B cell (primary cell): ENCODE data around the gene RPS15A. TPM values are rescaled to one million over a fixed set of nuclear protein-coding genes. Genes with fewer than 3 reads are reported as not detected.

ENCODE experiments used
- ATAC-seq: fragments of 200-7000 bp; cut with Tn5 transposase; one replicate; pipeline ENCODE4 v1.10.0; 2021; ENCODE audit warnings: low read depth, mild to moderate bottlenecking, moderate number of reproducible peaks, moderate library complexity
- CTCF ChIA-PET: fragments of 350-600 bp; sonication (Branson Sonifier 250); formaldehyde crosslinking; loops from one replicate; lab custom pipeline; 2021; ENCODE audit warnings: antibody characterized with exemption, inconsistent platforms; lab: Charles Lee
- POLR2A ChIA-PET: fragments of 350-600 bp; sonication (Branson Sonifier 250); formaldehyde crosslinking; loops from one replicate; lab custom pipeline; 2021; ENCODE audit warnings: antibody characterized with exemption; lab: Charles Lee
- DNase-seq: peaks from one replicate; pipeline ENCODE4 v3.0.0; 2013
- H2AFZ ChIP-seq: 2 replicates; pipeline ENCODE4 v1.6.1; 2012; ENCODE audit warnings: mild to moderate bottlenecking, low read depth, low read length; ENCODE audit not compliant: insufficient read depth, poor library complexity, severe bottlenecking
- H3K27ac ChIP-seq, 2 donors: 1 replicate in 1 of 2; 2 replicates in 1 of 2; pipeline ENCODE4 v1.5.1; 2012 to 2013; ENCODE audit warnings: low read length in 2 of 2, mild to moderate bottlenecking in 2 of 2, moderate library complexity in 1 of 2
- H3K27me3 ChIP-seq, 4 experiments: fragments of 200-600 bp in 1 of 4; sonication (generic) in 1 of 4; replicated peaks in 1 of 4; 1 replicate in 2 of 4; 2 replicates in 2 of 4; pipeline versions ENCODE4 v1.6.1 to v1.7.0; 2013 to 2016; ENCODE audit warnings: low read length in 3 of 4, mild to moderate bottlenecking in 2 of 4, mixed read lengths in 1 of 4, moderate library complexity in 1 of 4; ENCODE audit not compliant: insufficient read depth in 4 of 4, control insufficient read depth in 3 of 4; ENCODE audit errors: control extremely low read depth in 1 of 4
- H3K36me3 ChIP-seq, 2 experiments: replicated peaks in 1 of 2; 1 replicate in 1 of 2; 2 replicates in 1 of 2; pipeline versions ENCODE4 v1.6.1 to v1.7.1; 2013; ENCODE audit warnings: low read length in 1 of 2; ENCODE audit not compliant: insufficient read depth in 2 of 2, control insufficient read depth in 1 of 2; ENCODE audit errors: control extremely low read depth in 1 of 2, extremely low read depth in 1 of 2
- H3K4me1 ChIP-seq, 2 donors: fragments of 200-600 bp in 1 of 2; sonication (generic) in 1 of 2; 1 replicate in 1 of 2; 2 replicates in 1 of 2; pipeline versions ENCODE4 v1.5.1 to v1.6.1; 2013 to 2017; ENCODE audit warnings: low read length in 2 of 2; ENCODE audit not compliant: control insufficient read depth in 2 of 2, insufficient read depth in 2 of 2
- H3K4me2 ChIP-seq: replicated peaks from 2 replicates; pipeline ENCODE3; 2012; ENCODE audit warnings: mild to moderate bottlenecking, low read depth, low read length; ENCODE audit not compliant: poor library complexity, severe bottlenecking
- H3K4me3 ChIP-seq, 5 experiments: fragments of 200-600 bp in 1 of 5; sonication (generic) in 1 of 5; 1 replicate in 3 of 5; 2 replicates in 2 of 5; pipeline versions ENCODE4 v1.5.1 to v1.7.0; 2011 to 2016; ENCODE audit warnings: low read length in 4 of 5, mild to moderate bottlenecking in 4 of 5, low read depth in 2 of 5, control low read depth in 1 of 5, moderate library complexity in 1 of 5; ENCODE audit not compliant: insufficient read depth in 1 of 5; ENCODE audit errors: control extremely low read depth in 1 of 5, extremely low read depth in 1 of 5
- H3K79me2 ChIP-seq: fragments of 200-600 bp; sonication (generic); one replicate; pipeline ENCODE4 v1.6.0; 2016; ENCODE audit warnings: low read length; ENCODE audit not compliant: control insufficient read depth, insufficient read depth
- H3K9ac ChIP-seq: fragments of 200-600 bp; sonication (generic); 2 replicates; pipeline ENCODE4 v1.6.1; 2017; ENCODE audit warnings: mild to moderate bottlenecking, low read length, moderate library complexity
- H3K9me3 ChIP-seq, 3 donors: one replicate each; pipeline versions ENCODE4 v1.6.1 to v1.7.1; 2013; ENCODE audit warnings: low read length in 2 of 3; ENCODE audit not compliant: control insufficient read depth in 2 of 3, insufficient read depth in 1 of 3; ENCODE audit errors: control extremely low read depth in 1 of 3
- H4K20me1 ChIP-seq: 2 replicates; pipeline ENCODE4 v1.6.0; 2012; ENCODE audit warnings: mild to moderate bottlenecking, low read length; ENCODE audit not compliant: insufficient read depth, control insufficient read depth, poor library complexity, severe bottlenecking
- H3K27ac Mint-ChIP-seq: one replicate; pipeline ENCODE4 v1.8.0; 2021; ENCODE audit warnings: mixed read lengths
- H3K27me3 Mint-ChIP-seq: one replicate; pipeline ENCODE4 v1.8.0; 2021; ENCODE audit warnings: mixed read lengths
- H3K4me1 Mint-ChIP-seq: one replicate; pipeline ENCODE4 v1.8.0; 2021; ENCODE audit warnings: mixed read lengths
- H3K4me3 Mint-ChIP-seq: one replicate; pipeline ENCODE4 v1.8.0; 2021; ENCODE audit warnings: mixed read lengths
- H3K9me3 Mint-ChIP-seq: one replicate; pipeline ENCODE4 v1.8.0; 2022; ENCODE audit warnings: mixed read lengths; ENCODE audit not compliant: insufficient read depth
- CTCF ChIP-seq: fragments of 200-600 bp; IDR thresholded peaks from one replicate; pipeline ENCODE4 v1.8.0; 2022; ENCODE audit warnings: antibody characterized with exemption, mild to moderate bottlenecking
- EZH2 ChIP-seq: IDR thresholded peaks from 2 replicates; pipeline ENCODE4 v1.6.1; 2012; ENCODE audit warnings: borderline replicate concordance, low read depth, mild to moderate bottlenecking, moderate library complexity, low read length; ENCODE audit not compliant: insufficient read depth, poor library complexity, severe bottlenecking
- WGBS: methylation state at CpG from one replicate; pipeline ENCODE4 v1.1.5; 2013; ENCODE audit warnings: missing lambda C conversion rate; ENCODE audit not compliant: insufficient coverage; 5-methylcytosine and 5-hydroxymethylcytosine counted together
- intact Hi-C: fragments of 100-400 bp; cut with micrococcal nuclease; formaldehyde crosslinking; loops from one replicate; pipeline ENCODE4 v1.10.0; 2022
- polyA plus RNA-seq: library from polyadenylated mRNA; depleted of rRNA; stranded (reverse); fragments of >200 nt; gene quantifications from 2 replicates; pipeline ENCODE4 v1.2.3, GENCODE V29; 2012
- total RNA-seq, 2 donors: library from RNA; stranded (reverse); fragments of 120-200 nt in 1 of 2; gene quantifications; 1 replicate in 1 of 2; 2 replicates in 1 of 2; pipeline versions ENCODE4 v1.2.3 to v1.2.4, GENCODE V29; 2013 to 2022

RPS15A gene
- total and polyA plus RNA-seq, 2 donors (not counting 1 experiment from before 2014, with no cell fraction given) = 2,321 to 5,957 TPM

- Mint-ChIP-seq H3K9me3 (no peaks in the 10 kb centered on the region), H3K27ac (peak overlapping the region; percentile 20), H3K27me3 (no peaks in the 10 kb centered on the region), H3K4me1 (no peaks in the 10 kb centered on the region), H3K4me3 (no peak overlapping the region)
- Histone ChIP-seq H3K79me2 (no peaks in the 10 kb centered on the region), H3K9ac (no peak overlapping the region), H3K4me3 (no peak overlapping the region), H3K36me3 (peaks cover 13 to 88% of the 10 kb centered on the region in 2 experiments), H3K27me3 (no peaks in the 10 kb centered on the region), H3K4me1 (no peaks in the 10 kb centered on the region), H3K4me2 (no peak overlapping the region), H3K9me3 (no peaks in the 10 kb centered on the region), H4K20me1 (no peaks in the 10 kb centered on the region), H3K27ac (no peak overlapping the region), H2AFZ (no peak overlapping the region)
- DNase-seq = no peak
- no peak for TF ChIP-seq CTCF
- WGBS = 100% methylated on average over 4 of the region's 8 CpGs
- POLR2A ChIA-PET = no interaction called here
- ATAC-seq = no peak
- intact Hi-C loops = no loop called here
- CTCF ChIA-PET = no interaction called here
These were observed 42.5 kb upstream of the RPS15A start for GRCh38 chr16:18832613-18833012.

DNA sequence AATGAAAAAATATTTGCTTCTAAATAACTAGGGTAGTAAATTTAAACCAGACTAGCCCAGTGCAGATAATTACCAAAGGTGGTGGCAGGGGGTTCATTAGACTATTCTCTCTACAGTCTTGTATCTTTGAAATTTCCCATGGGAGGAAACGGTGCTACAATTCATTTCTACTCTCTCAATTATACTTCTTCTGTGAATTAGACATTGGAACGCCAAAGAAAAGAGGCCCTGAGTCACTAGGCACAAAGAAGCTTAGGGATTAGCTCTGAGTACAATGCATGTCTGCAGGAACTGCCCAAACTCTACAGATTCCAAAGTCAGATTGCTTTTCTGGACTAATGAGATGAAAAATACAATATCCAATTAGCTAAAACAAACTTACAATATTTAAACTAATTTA, 41.9 kb upstream of the RPS15A start:
- Histone ChIP-seq H3K4me3 (no peak overlapping the region), H4K20me1 (no peaks in the 10 kb centered on the region), H3K27ac (no peak overlapping the region), H3K79me2 (no peaks in the 10 kb centered on the region), H2AFZ (no peak overlapping the region), H3K36me3 (peaks cover 13 to 84% of the 10 kb centered on the region in 2 experiments), H3K4me1 (no peaks in the 10 kb centered on the region), H3K9me3 (no peaks in the 10 kb centered on the region), H3K27me3 (no peaks in the 10 kb centered on the region), H3K9ac (no peak overlapping the region), H3K4me2 (no peak overlapping the region)
- H3K9me3 Mint-ChIP-seq = no peaks in the 10 kb centered on the region
- 90% methylated on average over 2 of the region's 2 CpGs for WGBS
- no peak overlapping the region for H3K4me3 Mint-ChIP-seq
- no peak for ATAC-seq
- TF ChIP-seq EZH2 (no peak), CTCF (no peak)
- H3K4me1 Mint-ChIP-seq = no peaks in the 10 kb centered on the region
- H3K27me3 Mint-ChIP-seq = no peaks in the 10 kb centered on the region
- intact Hi-C loops = no loop called here
- no peak overlapping the region for H3K27ac Mint-ChIP-seq
- POLR2A ChIA-PET = no interaction called here
- CTCF ChIA-PET = interaction anchor here (0.8 kb wide), 1 partner anchor 17 kb away, joined by 6 read pairs; no protein-coding TSS in a partner anchor
- no peak for DNase-seq
